Measurements from ENCODE around the gene ETV6.
"Not testable (repeated sequence)": the region's sequence is repeated elsewhere in the genome, so short reads cannot be mapped to it uniquely, and the experiment has no call there.

Gene ETV6

GRCh38 chr12:11672256-11673191 lies 23.1 kb downstream of the ETV6 start:
- DNase-seq, result no peak

GRCh38 chr12:11673666-11674461 lies 24.4 kb downstream of the ETV6 start:
- DNase-seq, result no peak

- DNase-seq, result no peak
Measured at GRCh38 chr12:11674894-11675390, 25.5 kb downstream of the ETV6 start.

GRCh38 chr12:11676052-11676451 lies 26.6 kb downstream of the ETV6 start:
- DNase-seq, result no peak

- DNase-seq, result no peak
Measured at GRCh38 chr12:11677093-11677492, 27.6 kb downstream of the ETV6 start.

- no peak for DNase-seq
Measured at GRCh38 chr12:11677752-11678151, 28.3 kb downstream of the ETV6 start.

GRCh38 chr12:11678781-11679180 lies 29.3 kb downstream of the ETV6 start:
- no peak for DNase-seq

GRCh38 chr12:11681207-11681606 lies 31.7 kb downstream of the ETV6 start:
- no peak for DNase-seq

GRCh38 chr12:11681695-11682094 lies 32.2 kb downstream of the ETV6 start:
- DNase-seq, result not testable (repeated sequence)

GRCh38 chr12:11684393-11684792 lies 34.9 kb downstream of the ETV6 start:
- DNase-seq, result no peak

- DNase-seq, result no peak
Measured at GRCh38 chr12:11684811-11685210, 35.3 kb downstream of the ETV6 start.

- DNase-seq, result no peak
Measured at GRCh38 chr12:11685316-11685715, 35.8 kb downstream of the ETV6 start.

GRCh38 chr12:11685716-11686115 lies 36.2 kb downstream of the ETV6 start:
- no peak for DNase-seq

- no peak for DNase-seq
Measured at GRCh38 chr12:11686120-11686519, 36.6 kb downstream of the ETV6 start.

- no peak for DNase-seq
Measured at GRCh38 chr12:11687528-11687927, 38.1 kb downstream of the ETV6 start.

- no peak for DNase-seq
Measured at GRCh38 chr12:11688379-11688778, 38.9 kb downstream of the ETV6 start.

GRCh38 chr12:11688831-11689230 lies 39.4 kb downstream of the ETV6 start:
- no peak for DNase-seq

GRCh38 chr12:11689591-11690186 lies 40.2 kb downstream of the ETV6 start:
- no peak for DNase-seq

GRCh38 chr12:11693067-11693466 lies 43.6 kb downstream of the ETV6 start:
- DNase-seq, result no peak

- DNase-seq, result no peak
Measured at GRCh38 chr12:11693601-11694000, 44.1 kb downstream of the ETV6 start.

GRCh38 chr12:11694528-11694927 lies 45.1 kb downstream of the ETV6 start:
- no peak for DNase-seq

GRCh38 chr12:11695321-11695720 lies 45.8 kb downstream of the ETV6 start:
- no peak for DNase-seq

GRCh38 chr12:11696084-11696483 lies 46.6 kb downstream of the ETV6 start:
- DNase-seq, result no peak

Data from right hindlimb (tissue), 1 donor.